Vagina (tissue), 2 donors: Measurements from ENCODE around the gene AGBL1.

Source experiments
- POLR2A ChIP-seq, 2 donors: fragments of 450-650 bp; IDR thresholded peaks; one replicate each; pipeline ENCODE4 v1.6.1; 2017; ENCODE audit warnings: antibody characterized with exemption in 2 of 2, mild to moderate bottlenecking in 2 of 2, moderate library complexity in 2 of 2
- POLR2AphosphoS5 ChIP-seq, 2 donors: sonication (generic); formaldehyde crosslinking; IDR thresholded peaks; one replicate each; pipeline ENCODE4 v1.9.0; 2017; ENCODE audit warnings: antibody characterized with exemption in 2 of 2, mild to moderate bottlenecking in 2 of 2, low read depth in 1 of 2; ENCODE audit not compliant: insufficient read depth in 1 of 2
- TF ChIP-seq, protein P1 (sequence below), 3 experiments: fragments of 450-650 bp in 2 of 3; fragments of 200-600 bp in 1 of 3; sonication (generic) in 1 of 3; IDR thresholded peaks; one replicate each; pipeline ENCODE4 v1.5.1; 2017 to 2019; ENCODE audit warnings: antibody characterized with exemption in 3 of 3, mild to moderate bottlenecking in 2 of 3, moderate library complexity in 2 of 3

DNA sequence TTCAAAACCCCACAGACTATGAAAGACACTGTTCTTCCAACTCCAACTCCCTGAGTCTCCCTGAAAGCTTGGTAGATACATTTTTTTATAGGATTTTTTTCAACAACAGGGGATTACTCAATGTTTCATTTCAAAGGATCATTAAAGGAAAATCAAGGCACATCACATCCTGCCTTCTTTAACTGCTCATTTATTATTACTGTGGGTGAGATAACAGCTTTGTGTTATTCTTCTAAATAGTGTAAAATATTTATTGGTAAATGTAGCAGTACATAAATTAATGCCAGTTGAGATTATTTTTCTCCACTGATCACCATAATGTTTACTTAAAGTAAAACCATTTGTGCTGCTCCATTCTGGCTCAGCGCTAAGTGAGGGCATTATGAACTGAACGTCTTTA is 57.2 kb downstream of the AGBL1 start:
- TF ChIP-seq, protein P1, sequence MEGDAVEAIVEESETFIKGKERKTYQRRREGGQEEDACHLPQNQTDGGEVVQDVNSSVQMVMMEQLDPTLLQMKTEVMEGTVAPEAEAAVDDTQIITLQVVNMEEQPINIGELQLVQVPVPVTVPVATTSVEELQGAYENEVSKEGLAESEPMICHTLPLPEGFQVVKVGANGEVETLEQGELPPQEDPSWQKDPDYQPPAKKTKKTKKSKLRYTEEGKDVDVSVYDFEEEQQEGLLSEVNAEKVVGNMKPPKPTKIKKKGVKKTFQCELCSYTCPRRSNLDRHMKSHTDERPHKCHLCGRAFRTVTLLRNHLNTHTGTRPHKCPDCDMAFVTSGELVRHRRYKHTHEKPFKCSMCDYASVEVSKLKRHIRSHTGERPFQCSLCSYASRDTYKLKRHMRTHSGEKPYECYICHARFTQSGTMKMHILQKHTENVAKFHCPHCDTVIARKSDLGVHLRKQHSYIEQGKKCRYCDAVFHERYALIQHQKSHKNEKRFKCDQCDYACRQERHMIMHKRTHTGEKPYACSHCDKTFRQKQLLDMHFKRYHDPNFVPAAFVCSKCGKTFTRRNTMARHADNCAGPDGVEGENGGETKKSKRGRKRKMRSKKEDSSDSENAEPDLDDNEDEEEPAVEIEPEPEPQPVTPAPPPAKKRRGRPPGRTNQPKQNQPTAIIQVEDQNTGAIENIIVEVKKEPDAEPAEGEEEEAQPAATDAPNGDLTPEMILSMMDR (IDR thresholded peaks at IDR 0.05) = no peak
- TF ChIP-seq POLR2A (IDR thresholded peaks at IDR 0.05) (no peak), POLR2AphosphoS5 (IDR thresholded peaks at IDR 0.05; ENCODE audit: insufficient read depth in 1 of 2, low read depth in 1 of 2) (no peak)
